Lower leg skin (tissue), 4 donors: ENCODE measurements around the gene ELOF1. TPM values are rescaled to one million over a fixed set of nuclear protein-coding genes. Genes with fewer than 3 reads are reported as not detected.

Experiments
- DNase-seq, 2 donors: peaks; one replicate each; pipeline ENCODE4 v3.0.0-alpha.2; 2019; ENCODE audit warnings: low spot score in 2 of 2
- H3K4me3 ChIP-seq: fragments of 200-600 bp; sonication (generic); 2 replicates; pipeline ENCODE4 v1.5.1; 2017; ENCODE audit warnings: mild to moderate bottlenecking, low read depth; ENCODE audit not compliant: poor library complexity, severe bottlenecking
- CTCF ChIP-seq, 3 donors: fragments of 450-650 bp; IDR thresholded peaks; one replicate each; pipeline ENCODE4 v1.5.1; 2016; ENCODE audit warnings: antibody characterized with exemption in 3 of 3, mild to moderate bottlenecking in 3 of 3, moderate library complexity in 2 of 3
- POLR2A ChIP-seq, 2 donors: fragments of 450-650 bp; IDR thresholded peaks; one replicate each; pipeline ENCODE4 v1.6.1; 2016 to 2017; ENCODE audit warnings: antibody characterized with exemption in 2 of 2, mild to moderate bottlenecking in 1 of 2, moderate library complexity in 1 of 2
- WGBS, 2 donors: methylation state at CpG; one replicate each; pipeline ENCODE4 v1.1.5; 2018; 5-methylcytosine and 5-hydroxymethylcytosine counted together
- intact Hi-C: fragments of 100-400 bp; cut with DNase I; formaldehyde crosslinking; loops from one replicate; pipeline ENCODE4 v1.15.0; 2023; ENCODE audit warnings: low total_unique reads
- total RNA-seq, 4 donors: library from RNA; depleted of rRNA; stranded (reverse); fragments of >200 nt; gene quantifications; one replicate each; pipeline ENCODE4 v1.1.0, GENCODE V29; 2016

Gene ELOF1
- total RNA-seq, 4 donors from 2014 or later = 22.3 to 41.5 (median 35.4) TPM

- intact Hi-C loops = no loop called here
- WGBS, 2 donors = 1 to 2% methylated on average over 6 of the region's 33 CpGs
- H3K4me3 ChIP-seq = peak overlapping the region; percentile 73
- peak; percentile 95 to 99 for DNase-seq
- TF ChIP-seq POLR2A (IDR thresholded peaks at IDR 0.05) (no peak), CTCF (IDR thresholded peaks at IDR 0.05) (no peak)
These were observed 54.0 kb downstream of the ELOF1 start for GRCh38 chr19:11505032-11505503.

GRCh38 chr19:11504502-11505031 lies 54.5 kb downstream of the ELOF1 start:
- intact Hi-C loops = no loop called here
- no peak overlapping the region for H3K4me3 ChIP-seq
- TF ChIP-seq CTCF (IDR thresholded peaks at IDR 0.05) (no peak), POLR2A (IDR thresholded peaks at IDR 0.05) (no peak)
- WGBS, 2 donors = 35 to 40% methylated on average over 7 of the region's 7 CpGs
- DNase-seq = no peak

Other genes with a start within 250 kb of the ELOF1 start
- 100 to 1,000 TPM in 2 of 4 donors, 10 to 100 TPM in 2; 88.6 to 107 (median 98.0) TPM for gene RAB3D, start 219.6 kb downstream of the ELOF1 start, total RNA-seq
- gene TMEM205, start 213.0 kb downstream of the ELOF1 start, total RNA-seq = 100 to 1,000 TPM; 177 to 222 (median 208) TPM
- gene CCDC159, start 212.7 kb downstream of the ELOF1 start, total RNA-seq = 10 to 100 TPM in 2 of 4 donors, 1 to 10 TPM in 2; 8.4 to 20.1 (median 10.4) TPM
- 10 to 100 TPM; 18.6 to 40.6 (median 29.8) TPM for gene PLPPR2, start 203.8 kb downstream of the ELOF1 start, total RNA-seq
- gene SWSAP1, start 184.6 kb downstream of the ELOF1 start, total RNA-seq = 1 to 10 TPM; 2.1 to 3.3 (median 2.3) TPM
- 1 to 10 TPM; 1.3 to 2.9 (median 2.5) TPM for gene EPOR, start 174.9 kb downstream of the ELOF1 start, total RNA-seq
- gene RGL3, start 139.9 kb downstream of the ELOF1 start, total RNA-seq = 1 to 10 TPM in 2 of 4 donors, under 1 TPM in 2; 0.17 to 6.3 (median 1.6) TPM
- 1 to 10 TPM in 1 of 4 donors, under 1 TPM in 2, not detected in 1; 0.44 to 1.1 (median 0.94) TPM for gene ODAD3, start 124.1 kb downstream of the ELOF1 start, total RNA-seq
- gene PRKCSH, start 123.6 kb downstream of the ELOF1 start, total RNA-seq = 100 to 1,000 TPM; 121 to 189 (median 157) TPM
- not detected for gene ELAVL3, start 78.2 kb downstream of the ELOF1 start, total RNA-seq
- 10 to 100 TPM in 3 of 4 donors, 1 to 10 TPM in 1; 8.4 to 16.9 (median 11.6) TPM for gene ZNF653, start 53.4 kb downstream of the ELOF1 start, total RNA-seq
- 10 to 100 TPM; 55.9 to 82.8 (median 57.7) TPM for gene ECSIT, start 30.1 kb downstream of the ELOF1 start, total RNA-seq
- gene CNN1, start 20.4 kb downstream of the ELOF1 start, total RNA-seq = 10 to 100 TPM in 3 of 4 donors, 1 to 10 TPM in 1; 7.7 to 72.3 (median 19.7) TPM
- 10 to 100 TPM; 29.0 to 63.5 (median 52.1) TPM for gene ACP5, start 18.4 kb upstream of the ELOF1 start, total RNA-seq
- gene ZNF627, start 38.3 kb upstream of the ELOF1 start, total RNA-seq = 10 to 100 TPM in 3 of 4 donors, 1 to 10 TPM in 1; 8.6 to 12.1 (median 11.2) TPM
- 1 to 10 TPM; 5.5 to 8.4 (median 6.5) TPM for gene ZNF823, start 179.7 kb upstream of the ELOF1 start, total RNA-seq
- gene ZNF441, start 207.8 kb upstream of the ELOF1 start, total RNA-seq = 1 to 10 TPM; 3.5 to 6.4 (median 6.0) TPM
- gene ZNF491, start 239.3 kb upstream of the ELOF1 start, total RNA-seq = 1 to 10 TPM in 2 of 4 donors, under 1 TPM in 1, not detected in 1; 0.74 to 2.1 (median 1.3) TPM